HG03460 (cell line): ENCODE data around the gene SLC25A51.
"Not testable (repeated sequence)": the region's sequence is repeated elsewhere in the genome, so short reads cannot be mapped to it uniquely, and the experiment has no call there.

Experiments
- ATAC-seq: cut with Tn5 transposase; IDR thresholded peaks from one replicate; pipeline ENCODE4 v1.9.1; 2021; ENCODE audit not compliant: unreplicated experiment

The SLC25A51 gene

DNA sequence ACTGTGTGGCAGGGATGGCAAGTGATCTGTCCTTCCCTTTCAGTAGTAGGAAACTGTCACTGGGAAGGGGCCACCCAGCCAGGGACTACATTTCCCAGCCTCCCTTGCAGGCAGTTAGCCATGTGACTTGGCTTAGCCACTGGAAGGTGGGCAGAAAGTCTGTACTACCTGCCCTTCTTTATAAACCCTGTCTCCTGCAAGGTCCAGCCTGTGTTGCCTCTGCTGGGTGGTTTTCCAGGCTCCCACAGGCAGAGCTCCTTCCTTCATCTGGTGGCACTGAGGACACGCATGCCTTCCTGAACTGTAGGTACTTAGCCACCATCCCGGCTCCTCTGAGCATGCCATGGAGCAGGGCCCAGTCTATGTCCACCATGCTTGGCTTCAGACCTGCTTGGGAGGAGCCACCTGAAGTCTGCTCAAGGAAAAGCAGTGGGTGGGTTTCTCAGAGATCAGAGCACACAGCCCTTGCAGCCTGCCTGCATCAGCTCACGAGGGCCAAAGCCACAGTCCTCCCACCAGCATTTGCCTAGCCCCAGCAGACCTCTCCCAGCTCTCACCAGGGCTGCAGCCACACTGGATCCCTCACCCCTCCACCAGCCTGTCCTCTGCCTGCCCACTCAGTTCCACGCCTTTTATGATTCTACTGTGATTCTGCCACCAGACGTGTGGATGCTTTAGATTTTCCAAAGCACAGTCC is 16.7 kb upstream of the SLC25A51 start:
- ATAC-seq: no peak

DNA sequence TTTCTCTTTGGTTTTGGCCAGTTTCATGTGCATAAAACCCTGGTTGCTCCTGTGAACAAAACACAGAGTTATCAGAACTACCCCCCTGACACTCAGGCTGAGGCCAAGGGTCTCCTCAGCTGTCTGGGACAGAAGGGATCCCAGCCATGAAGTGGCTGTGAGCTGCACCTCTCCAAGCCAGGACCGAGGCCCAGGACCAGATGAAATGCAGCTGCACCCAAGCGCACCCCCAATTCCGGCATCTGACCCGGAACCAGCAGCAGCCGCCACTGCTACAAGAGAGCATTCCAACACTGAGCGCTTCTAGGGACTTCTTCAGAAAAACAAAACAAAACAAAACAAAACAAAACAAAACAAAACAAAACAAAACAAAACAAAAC is 16.0 kb upstream of the SLC25A51 start:
- no peak for ATAC-seq

DNA sequence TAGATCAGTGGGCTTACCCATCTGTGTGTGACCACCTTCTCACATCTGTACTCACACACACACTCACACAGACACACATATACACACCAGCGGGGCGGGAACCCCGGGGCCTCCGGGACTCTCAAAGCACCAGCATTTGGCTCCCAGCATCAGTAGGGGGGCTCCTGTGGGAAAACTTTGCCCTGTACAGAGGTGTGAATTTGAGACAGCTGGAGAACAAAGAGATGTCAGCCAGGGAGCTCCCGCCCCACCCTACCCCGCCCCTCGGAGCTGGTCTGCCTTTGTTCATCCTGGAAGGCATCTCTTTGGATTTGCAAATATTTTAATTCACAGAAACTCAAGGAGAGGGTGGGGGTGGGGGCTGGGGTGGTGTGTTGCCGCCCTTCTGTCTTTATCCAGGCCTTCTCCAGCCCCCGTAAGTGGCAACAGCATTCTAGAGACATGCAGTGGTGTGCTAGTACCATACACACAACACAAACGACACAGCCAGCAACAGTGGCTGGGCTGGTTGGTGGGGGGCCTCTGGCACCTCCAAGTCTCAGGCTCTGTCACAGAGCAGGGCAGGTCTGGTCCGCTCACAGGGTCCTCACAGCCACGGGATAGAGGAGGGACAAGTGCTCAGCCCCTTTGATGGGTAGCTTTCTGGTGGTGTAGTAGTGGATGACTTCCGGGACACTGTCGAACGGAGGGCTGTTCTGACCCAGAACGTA is 15.5 kb upstream of the SLC25A51 start:
- ATAC-seq: no peak

DNA sequence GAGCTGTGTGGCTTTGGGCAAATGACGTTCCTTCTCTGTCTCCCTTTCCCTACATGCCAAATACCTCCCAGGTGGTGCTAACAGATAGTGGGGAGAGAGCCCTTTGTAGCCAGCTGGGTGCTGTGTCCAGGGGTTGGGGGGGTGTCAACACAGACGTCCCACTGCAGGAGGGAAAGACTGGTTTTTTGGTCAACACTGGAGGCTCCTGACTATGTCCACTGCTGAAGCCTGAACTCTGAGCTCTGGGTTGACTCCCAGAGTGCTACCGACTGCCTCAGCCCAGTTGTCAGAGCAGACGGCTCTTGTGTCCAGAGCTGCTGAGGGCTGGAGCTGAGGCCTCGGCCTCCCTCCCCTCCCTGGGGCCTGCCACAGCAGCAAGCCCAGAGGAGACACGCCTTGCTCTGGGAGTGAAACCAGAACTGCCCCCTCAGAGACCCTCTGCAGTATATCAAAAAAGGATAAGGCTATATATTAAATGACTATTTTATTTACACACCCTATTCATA is 14.8 kb upstream of the SLC25A51 start:
- no peak for ATAC-seq

DNA sequence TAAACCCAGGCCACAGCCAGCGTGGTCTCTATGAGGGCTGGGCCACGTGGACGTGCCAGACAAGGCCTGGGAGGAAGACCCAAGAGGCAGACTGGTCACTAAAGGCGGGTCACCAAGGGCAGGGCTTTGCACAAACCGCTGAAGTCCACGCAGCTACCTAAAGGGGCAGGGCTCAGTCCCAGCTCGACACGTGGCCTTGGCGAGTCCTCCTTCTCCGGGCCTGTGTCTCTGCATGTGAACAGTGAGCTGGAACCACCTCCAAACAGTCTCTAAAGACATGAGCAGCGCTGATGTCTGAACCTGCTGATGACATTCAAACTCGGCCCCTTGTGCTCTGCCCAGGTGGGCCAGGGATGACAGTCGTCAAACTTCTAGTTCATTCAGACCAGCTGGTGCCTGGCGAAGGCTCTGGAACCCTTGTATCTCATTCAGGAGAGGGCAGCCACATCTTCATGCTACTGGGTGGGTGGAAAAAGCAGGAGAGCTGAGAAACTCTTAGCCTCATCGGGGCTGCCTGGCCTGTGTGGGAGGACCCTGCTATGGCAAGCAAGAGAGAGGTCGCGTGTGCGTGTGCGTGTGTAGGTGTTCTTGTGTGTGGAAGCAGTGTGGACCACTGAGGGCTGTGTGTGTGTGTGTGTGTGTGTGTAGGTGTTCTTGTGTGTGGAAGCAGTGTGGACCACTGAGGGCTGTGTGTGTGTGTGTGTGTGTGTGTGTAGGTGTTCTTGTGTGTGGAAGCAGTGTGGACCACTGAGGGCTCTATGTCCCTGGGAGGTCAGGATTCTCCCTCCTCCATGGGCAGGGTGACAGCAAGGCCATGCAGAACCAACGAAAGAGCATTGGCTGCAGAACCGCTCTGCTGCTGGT is 14.1 kb upstream of the SLC25A51 start:
- no peak for ATAC-seq

DNA sequence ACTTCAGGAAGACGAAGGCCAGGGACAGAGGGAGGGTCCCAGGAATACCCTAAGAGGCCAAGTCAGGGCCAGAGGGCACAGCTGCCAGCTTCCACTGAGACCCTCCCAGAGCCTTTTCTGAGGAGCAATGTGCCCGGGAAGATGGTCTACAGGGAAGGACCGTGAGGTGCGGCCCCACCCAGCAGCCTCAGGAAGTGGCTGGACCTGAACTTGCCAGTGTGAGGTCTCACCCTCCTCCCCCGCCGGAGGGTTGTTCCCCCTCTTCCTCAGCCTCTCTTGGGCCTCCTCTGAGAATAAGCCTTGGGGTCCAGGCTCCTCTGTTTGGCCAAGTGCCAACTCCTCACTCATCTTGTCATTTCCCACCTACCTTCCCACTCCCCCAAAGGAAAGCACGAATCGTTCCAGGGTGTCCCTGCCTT is 13.4 kb upstream of the SLC25A51 start:
- no peak for ATAC-seq

DNA sequence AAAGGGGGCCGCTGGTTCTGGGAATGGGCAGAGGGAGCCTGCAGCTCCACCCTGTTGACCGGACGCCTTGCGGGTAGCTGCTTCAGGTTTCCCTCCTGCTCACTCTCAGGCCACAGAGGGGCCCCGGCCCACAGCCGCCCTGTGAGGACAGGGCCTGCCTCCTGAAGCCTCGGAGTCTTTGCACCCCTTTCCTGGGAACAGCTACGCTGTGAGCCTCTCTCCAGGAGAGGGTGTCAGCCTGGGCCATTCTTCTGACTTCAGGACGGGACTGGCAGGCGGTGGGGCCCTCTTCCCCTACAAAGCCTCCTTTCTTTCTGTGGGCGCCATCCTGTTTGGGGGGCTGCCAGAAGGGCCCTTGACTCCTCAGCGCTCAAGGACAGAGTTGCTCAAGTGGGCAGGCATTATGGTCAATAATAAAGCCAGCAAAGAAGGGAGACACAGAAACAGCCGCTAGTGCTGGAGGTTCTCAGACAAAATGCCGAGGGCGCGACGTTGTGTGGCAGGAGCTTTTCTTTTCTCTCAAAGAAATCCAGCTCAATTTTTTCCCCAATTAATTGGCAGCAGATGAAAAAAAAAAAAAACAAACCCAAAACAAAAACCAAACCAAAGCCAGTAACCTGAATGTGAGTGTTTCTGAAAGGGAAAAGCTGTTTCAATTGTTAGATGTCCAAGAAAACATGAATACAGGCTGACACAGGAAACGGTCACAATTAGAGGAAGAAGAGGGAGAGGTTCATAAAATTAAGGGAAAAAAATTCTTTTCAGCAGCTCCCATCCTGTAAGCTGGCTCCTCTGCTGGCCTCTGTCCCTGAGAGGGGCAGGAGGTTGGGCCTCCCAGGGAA is 12.8 kb upstream of the SLC25A51 start:
- ATAC-seq: no peak

DNA sequence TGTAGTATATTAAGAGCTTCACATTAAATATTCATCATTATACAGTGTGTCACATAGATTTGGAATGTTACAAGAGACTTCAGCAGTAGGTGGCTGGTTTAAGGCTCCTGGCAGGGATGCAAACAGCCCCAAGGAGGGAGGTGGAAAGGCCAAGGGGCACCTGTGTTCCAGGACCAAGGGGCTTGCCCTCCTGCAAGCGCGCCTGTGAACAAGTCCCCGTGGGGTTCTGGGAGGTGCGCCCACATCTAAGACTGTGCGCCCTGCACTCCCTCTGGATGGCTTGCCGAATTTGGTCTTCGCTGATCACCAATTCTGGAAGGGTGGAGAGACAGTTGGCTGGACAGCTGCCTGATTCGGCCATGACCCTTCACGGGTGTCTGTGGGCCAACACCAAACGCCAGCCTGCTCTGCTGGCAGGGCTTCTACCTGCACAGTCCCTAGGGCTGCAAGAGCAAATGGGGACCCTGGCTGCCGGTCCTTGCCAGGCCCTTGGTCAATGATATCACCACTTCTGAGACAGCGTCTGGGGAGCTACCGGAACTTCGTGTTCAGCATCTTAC is 12.1 kb upstream of the SLC25A51 start:
- ATAC-seq: no peak

DNA sequence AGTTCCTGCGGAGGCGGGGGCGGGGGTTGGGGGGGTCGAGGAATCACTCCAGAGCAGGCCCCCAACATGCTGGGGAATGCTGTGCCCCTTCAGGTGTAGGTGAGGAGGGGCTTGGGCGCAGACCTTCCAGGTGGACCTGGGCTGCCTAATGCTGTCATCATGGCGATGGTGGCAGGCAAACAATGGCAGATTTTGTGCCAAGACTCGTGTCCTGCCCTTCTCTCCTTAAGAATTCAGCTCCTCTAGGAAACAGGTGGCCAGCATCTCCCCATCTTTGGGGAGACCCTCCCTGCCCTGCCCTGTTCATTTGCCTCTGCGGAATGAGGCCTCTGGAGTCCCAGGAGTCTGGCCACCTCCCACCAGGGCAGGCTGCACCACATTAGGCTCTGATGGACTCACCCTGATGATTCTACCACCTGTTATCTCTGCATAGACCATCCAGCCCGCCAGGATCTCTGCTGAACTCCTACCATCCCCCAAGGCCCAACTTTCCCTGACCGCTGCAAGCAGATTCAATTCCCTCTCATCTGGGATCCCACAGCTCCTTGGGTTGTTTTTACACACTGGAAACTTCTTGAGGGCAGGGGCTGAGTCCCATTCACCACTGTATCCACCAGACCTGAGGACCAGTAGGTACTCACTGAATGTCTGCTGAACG is 10.9 kb upstream of the SLC25A51 start:
- ATAC-seq: no peak

DNA sequence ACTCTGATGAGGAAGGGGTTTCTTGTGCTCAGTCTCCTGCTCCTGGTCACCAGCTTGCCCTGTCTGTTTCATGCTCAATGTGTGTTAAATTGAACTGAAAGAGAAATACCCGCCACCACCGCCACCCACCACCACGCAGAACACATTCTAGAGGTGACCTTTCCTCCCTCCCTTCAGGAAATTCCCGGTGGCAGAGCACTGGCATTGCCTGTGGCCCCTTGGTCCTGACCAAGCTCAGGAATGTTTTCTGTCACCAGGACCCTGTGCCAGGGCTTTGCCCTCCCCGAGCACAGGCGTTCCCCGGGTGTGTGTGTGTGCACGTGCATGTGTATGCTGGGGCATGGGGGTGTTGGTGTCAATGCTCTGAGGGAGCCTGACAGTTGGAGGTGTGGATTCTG is 10.2 kb upstream of the SLC25A51 start:
- no peak for ATAC-seq

DNA sequence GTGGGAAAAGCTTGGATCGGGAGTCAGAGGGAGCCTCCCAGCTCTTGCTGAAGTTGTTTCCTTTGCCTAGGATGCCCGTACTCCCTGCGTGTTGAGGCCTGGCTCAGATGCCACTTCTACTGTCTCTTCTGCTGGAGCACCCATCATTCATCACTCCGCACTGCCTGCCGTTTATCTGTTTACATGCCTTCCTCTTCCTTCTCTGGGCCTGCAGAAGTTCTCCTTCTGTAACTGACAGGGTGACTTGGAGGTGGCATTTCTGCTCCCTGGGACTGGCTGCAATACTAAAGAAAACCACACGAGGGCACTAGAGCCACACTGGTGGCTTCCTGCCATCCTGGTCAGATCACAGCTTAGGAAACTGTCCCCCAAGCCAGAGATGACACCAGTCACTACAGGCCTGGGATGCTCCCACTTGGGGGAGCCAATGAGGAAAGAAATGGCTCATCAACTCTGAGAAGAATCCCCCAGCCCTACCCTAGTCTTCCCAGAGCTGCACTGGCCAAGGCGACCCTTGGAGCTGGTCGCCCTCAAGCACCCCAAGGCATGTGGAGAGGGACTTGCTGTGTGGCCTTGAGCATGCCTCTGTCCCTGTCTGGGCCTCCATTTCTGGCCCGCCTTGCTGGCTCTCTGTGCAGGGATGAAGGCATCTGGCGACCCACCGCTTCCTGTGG is 9.7 kb upstream of the SLC25A51 start:
- ATAC-seq: peak; percentile 58

DNA sequence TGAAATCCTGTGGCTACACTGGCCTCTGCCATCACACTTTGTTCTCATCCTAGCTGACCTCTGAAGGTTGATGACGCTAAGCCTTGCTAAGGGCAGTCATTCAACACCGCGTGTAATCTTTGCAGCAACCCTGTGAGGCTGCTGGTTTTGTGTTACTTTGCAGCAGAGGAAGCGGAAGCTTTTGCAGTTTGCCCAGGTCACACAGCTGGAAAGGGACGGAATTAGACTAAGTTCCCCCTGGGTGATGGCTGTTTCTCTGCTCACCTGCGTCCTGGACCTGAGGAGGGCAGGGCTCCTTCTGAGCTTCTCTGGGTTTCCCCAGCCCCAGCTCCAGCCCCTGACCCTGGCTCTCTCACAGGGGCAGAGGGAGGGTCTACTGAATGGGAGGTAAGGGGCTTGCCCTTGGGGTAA is 7.3 kb upstream of the SLC25A51 start:
- no peak for ATAC-seq

DNA sequence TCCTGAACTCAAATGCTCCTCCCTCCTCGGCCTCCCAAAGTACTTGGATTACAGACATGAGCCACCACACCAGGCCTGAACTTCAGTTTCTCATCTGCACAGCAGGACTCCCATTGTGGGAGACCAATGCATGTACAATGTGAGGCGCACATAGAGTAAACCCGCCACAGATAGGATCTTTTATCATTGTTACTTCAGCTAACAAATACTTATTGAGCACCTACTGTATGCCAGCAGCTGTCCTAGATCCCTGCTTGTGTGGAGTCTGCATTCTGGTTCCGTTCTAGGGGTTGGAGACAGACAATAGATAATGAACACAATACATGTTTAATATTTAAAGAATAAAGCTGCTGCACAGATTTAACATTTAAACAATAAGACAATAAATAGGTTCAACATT is 6.3 kb upstream of the SLC25A51 start:
- no peak for ATAC-seq

DNA sequence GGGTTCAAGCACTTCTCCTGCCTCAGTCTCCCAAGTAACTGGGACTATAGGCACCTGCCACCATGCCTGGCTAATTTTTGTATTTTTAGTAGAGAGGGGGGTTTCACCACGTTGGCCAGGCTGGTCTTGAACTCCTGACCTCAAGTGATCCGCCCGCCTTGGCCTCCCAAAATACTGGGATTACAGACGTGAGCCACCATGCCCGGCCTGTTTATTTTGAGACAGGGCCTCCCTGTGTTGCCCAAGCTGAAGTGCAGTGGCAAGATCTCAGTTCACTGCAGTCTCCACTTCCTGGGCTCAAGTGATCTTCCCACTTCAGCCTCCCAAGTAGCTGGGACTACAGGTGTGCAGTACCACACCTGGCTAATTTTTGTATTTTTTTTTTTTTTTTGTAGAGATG is 5.9 kb upstream of the SLC25A51 start:
- ATAC-seq: not testable (repeated sequence)

DNA sequence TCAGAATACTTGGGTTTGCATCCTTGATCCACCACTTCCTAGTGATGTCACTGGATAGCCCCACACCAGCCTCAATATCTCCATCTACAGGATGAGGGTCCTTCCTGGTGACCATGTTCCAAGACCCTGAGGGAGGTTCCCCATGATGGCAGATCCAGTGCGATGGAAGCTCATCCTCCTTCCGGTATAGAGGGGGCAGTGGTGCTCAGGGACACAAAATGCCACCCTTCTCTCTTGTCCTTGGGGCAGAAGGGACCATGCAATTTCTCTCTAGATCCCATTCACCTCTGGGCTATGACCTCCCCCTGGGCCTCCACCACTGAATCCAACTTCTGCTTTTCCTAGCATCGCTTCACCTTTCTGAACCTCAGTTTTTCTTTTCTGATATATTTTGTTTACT is 5.4 kb upstream of the SLC25A51 start:
- no peak for ATAC-seq

DNA sequence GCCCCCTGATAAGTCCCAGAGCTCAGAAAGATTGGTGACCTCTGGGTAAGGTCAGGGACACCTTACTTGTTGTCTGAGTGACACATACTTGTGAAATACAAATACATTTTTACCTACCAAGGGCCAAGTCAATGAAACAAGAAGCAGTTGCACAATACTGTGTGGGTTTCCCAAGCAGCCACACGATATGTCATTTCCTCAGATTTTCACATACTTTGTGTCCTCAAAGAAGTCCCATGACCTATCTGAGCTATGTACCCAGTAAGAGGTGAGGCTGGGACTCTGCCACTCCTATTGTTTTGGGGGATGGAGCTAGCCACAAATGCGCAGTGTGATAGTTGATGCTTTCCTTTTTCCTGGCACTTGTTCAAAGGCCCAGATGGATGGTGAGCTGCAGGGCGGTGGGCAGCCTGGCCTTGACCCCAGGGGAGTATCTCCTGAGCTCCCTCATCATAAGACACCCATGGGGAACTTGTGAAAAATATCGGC is 4.8 kb upstream of the SLC25A51 start:
- no peak for ATAC-seq

DNA sequence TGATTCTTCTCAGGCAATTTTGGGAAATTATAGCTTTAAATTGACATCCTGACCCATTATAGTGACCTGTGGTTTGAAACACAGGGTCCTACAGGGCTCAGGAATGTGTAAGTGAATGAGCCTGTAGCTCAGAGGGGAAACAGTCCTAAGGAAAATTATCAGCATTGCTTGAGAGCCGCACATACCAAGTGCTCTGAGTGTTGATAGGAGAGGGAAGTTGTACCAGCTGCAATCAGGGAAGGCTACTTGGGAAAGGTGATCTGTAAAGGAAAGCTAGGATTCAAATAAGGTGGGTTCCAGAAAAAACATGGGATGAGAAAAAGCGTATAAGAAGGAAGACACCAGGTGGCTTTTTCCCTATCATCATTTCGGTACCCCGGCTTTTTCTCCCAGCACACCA is 4.4 kb upstream of the SLC25A51 start:
- no peak for ATAC-seq

DNA sequence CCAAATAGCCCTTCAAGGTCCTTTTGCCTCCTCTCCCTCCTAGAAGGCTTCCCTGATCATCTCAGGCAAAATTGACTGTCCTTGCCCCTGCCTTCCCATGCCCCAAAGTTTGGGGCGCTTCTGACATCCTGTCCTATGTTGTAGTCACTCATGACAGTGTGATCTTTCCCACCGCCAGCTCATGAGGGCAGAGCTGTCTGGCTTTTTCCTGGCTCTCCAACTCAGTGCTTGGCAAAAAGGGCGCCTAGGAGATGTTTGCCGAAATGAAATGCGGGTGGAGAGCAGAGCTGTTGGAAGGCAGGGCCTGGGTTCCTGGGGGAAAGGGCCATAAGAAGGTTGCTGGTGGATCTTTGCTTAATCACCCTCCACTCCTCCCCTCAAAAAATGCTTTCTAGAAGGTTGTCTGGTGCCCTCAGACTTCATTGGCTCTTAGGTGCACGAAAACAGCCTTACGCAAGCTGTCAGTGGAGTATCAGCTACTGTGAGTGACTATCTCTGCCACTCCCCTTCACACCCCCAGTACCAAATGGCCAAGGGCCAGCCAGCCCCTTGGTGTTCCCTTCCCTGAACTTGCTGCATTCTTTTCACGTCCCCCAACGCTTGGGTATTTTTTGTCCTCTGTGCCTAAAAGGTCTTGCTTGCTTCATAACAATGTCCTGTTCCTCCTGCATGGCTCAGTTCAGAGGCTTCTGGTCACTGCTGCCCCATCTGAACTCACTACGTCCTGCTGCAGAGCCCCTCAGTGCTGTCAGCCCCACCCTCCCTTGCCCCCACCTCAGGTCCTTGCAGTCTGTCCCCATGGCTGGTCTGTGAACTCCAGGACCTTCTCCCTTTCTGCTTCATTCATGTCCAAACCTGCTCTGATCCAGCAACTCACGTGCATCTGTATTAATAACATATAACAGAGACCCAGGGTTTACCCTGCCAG is 2.6 kb upstream of the SLC25A51 start:
- no peak for ATAC-seq
